Neuron (in vitro differentiated cells): ENCODE data around the gene NUP214.
"Not testable (repeated sequence)": the region's sequence is repeated elsewhere in the genome, so short reads cannot be mapped to it uniquely, and the experiment has no call there.

Source experiments
- H2AFZ ChIP-seq: one replicate; pipeline ENCODE4 v1.6.1; 2013; ENCODE audit warnings: low read depth, mild to moderate bottlenecking, inconsistent platforms, low read length, moderate library complexity
- H3K27me3 ChIP-seq: one replicate; pipeline ENCODE4 v1.6.1; 2013; ENCODE audit warnings: low read length; ENCODE audit not compliant: insufficient read depth
- H3K36me3 ChIP-seq: one replicate; pipeline ENCODE4 v1.6.1; 2013; ENCODE audit warnings: low read length; ENCODE audit not compliant: insufficient read depth
- H3K4me1 ChIP-seq: one replicate; pipeline ENCODE4 v1.6.1; 2013; ENCODE audit warnings: low read length; ENCODE audit not compliant: insufficient read depth
- H3K4me3 ChIP-seq: 2 replicates; pipeline ENCODE4 v1.5.1; 2013; ENCODE audit warnings: mild to moderate bottlenecking, low read length, moderate library complexity
- H3K9me3 ChIP-seq: one replicate; pipeline ENCODE4 v1.6.1; 2013; ENCODE audit warnings: low read length

NUP214 gene

GRCh38 chr9:131140112-131140511 lies 14.7 kb downstream of the NUP214 start:
- H3K4me1 ChIP-seq: no peaks in the 10 kb centered on the region
- H3K9me3 ChIP-seq: no peaks in the 10 kb centered on the region
- no peak overlapping the region for H3K4me3 ChIP-seq
- peaks cover 82% of the 10 kb centered on the region for H3K36me3 ChIP-seq
- H3K27me3 ChIP-seq: no peaks in the 10 kb centered on the region
- H2AFZ ChIP-seq: no peak overlapping the region

GRCh38 chr9:131140550-131140949 lies 15.2 kb downstream of the NUP214 start:
- H3K9me3 ChIP-seq: no peaks in the 10 kb centered on the region
- H2AFZ ChIP-seq: no peak overlapping the region

GRCh38 chr9:131142160-131142559 lies 16.8 kb downstream of the NUP214 start:
- Histone ChIP-seq H3K4me3 (no peak overlapping the region), H2AFZ (no peak overlapping the region), H3K9me3 (no peaks in the 10 kb centered on the region), H3K4me1 (no peaks in the 10 kb centered on the region), H3K36me3 (peaks cover 83% of the 10 kb centered on the region), H3K27me3 (no peaks in the 10 kb centered on the region)

More at GRCh38 chr9:131140550-131140949, 15.2 kb downstream of the NUP214 start:
- no peaks in the 10 kb centered on the region for H3K27me3 ChIP-seq
- H3K4me1 ChIP-seq: no peaks in the 10 kb centered on the region
- H3K36me3 ChIP-seq: peaks cover 82% of the 10 kb centered on the region
- no peak overlapping the region for H3K4me3 ChIP-seq

GRCh38 chr9:131144201-131144600 lies 18.8 kb downstream of the NUP214 start:
- Histone ChIP-seq H2AFZ (no peak overlapping the region), H3K27me3 (no peaks in the 10 kb centered on the region), H3K9me3 (no peaks in the 10 kb centered on the region), H3K4me3 (no peak overlapping the region), H3K36me3 (peaks cover 86% of the 10 kb centered on the region), H3K4me1 (no peaks in the 10 kb centered on the region)

- no peak overlapping the region for H3K4me3 ChIP-seq
- no peak overlapping the region for H2AFZ ChIP-seq
- no peaks in the 10 kb centered on the region for H3K9me3 ChIP-seq
- peaks cover 86% of the 10 kb centered on the region for H3K36me3 ChIP-seq
- H3K27me3 ChIP-seq: no peaks in the 10 kb centered on the region
- no peaks in the 10 kb centered on the region for H3K4me1 ChIP-seq
These were observed 19.9 kb downstream of the NUP214 start for GRCh38 chr9:131145245-131145644.

- Histone ChIP-seq H3K27me3 (no peaks in the 10 kb centered on the region), H2AFZ (no peak overlapping the region), H3K4me1 (no peaks in the 10 kb centered on the region), H3K9me3 (no peaks in the 10 kb centered on the region), H3K4me3 (no peak overlapping the region), H3K36me3 (peaks cover 86% of the 10 kb centered on the region)
These were observed 20.8 kb downstream of the NUP214 start for GRCh38 chr9:131146186-131146585.

GRCh38 chr9:131148276-131148675 lies 22.9 kb downstream of the NUP214 start:
- peaks cover 90% of the 10 kb centered on the region for H3K36me3 ChIP-seq
- H3K9me3 ChIP-seq: no peaks in the 10 kb centered on the region
- no peaks in the 10 kb centered on the region for H3K4me1 ChIP-seq
- H3K4me3 ChIP-seq: no peak overlapping the region
- no peaks in the 10 kb centered on the region for H3K27me3 ChIP-seq
- no peak overlapping the region for H2AFZ ChIP-seq

- Histone ChIP-seq H3K36me3 (peaks cover 94% of the 10 kb centered on the region), H3K9me3 (no peaks in the 10 kb centered on the region), H3K4me3 (no peak overlapping the region), H2AFZ (no peak overlapping the region), H3K4me1 (no peaks in the 10 kb centered on the region), H3K27me3 (no peaks in the 10 kb centered on the region)
These were observed 23.7 kb downstream of the NUP214 start for GRCh38 chr9:131148966-131149687.

GRCh38 chr9:131149688-131150053 lies 24.3 kb downstream of the NUP214 start:
- H2AFZ ChIP-seq: no peak overlapping the region
- H3K9me3 ChIP-seq: no peaks in the 10 kb centered on the region
- H3K27me3 ChIP-seq: no peaks in the 10 kb centered on the region
- no peaks in the 10 kb centered on the region for H3K4me1 ChIP-seq
- H3K36me3 ChIP-seq: peaks cover 94% of the 10 kb centered on the region
- no peak overlapping the region for H3K4me3 ChIP-seq

- Histone ChIP-seq H3K4me3 (no peak overlapping the region), H3K9me3 (no peaks in the 10 kb centered on the region), H3K4me1 (no peaks in the 10 kb centered on the region), H2AFZ (no peak overlapping the region), H3K36me3 (peaks cover 68% of the 10 kb centered on the region), H3K27me3 (no peaks in the 10 kb centered on the region)
These were observed 28.2 kb downstream of the NUP214 start for GRCh38 chr9:131153595-131153994.

- H2AFZ ChIP-seq, H3K4me1 ChIP-seq, H3K27me3 ChIP-seq, H3K9me3 ChIP-seq, H3K4me3 ChIP-seq: not testable (repeated sequence)
- H3K36me3 ChIP-seq: peaks cover 63% of the 10 kb centered on the region
These were observed 33.3 kb downstream of the NUP214 start for GRCh38 chr9:131158673-131159072.

- H3K27me3 ChIP-seq: no peaks in the 10 kb centered on the region
- no peaks in the 10 kb centered on the region for H3K9me3 ChIP-seq
- H3K4me1 ChIP-seq: no peaks in the 10 kb centered on the region
- H2AFZ ChIP-seq: no peak overlapping the region
- H3K36me3 ChIP-seq: peaks cover 67% of the 10 kb centered on the region
- H3K4me3 ChIP-seq: no peak overlapping the region
These were observed 35.2 kb downstream of the NUP214 start for GRCh38 chr9:131160416-131161112.

- Histone ChIP-seq H3K27me3 (no peaks in the 10 kb centered on the region), H2AFZ (no peak overlapping the region), H3K4me3 (no peak overlapping the region), H3K36me3 (peaks cover 66% of the 10 kb centered on the region), H3K4me1 (no peaks in the 10 kb centered on the region), H3K9me3 (no peaks in the 10 kb centered on the region)
These were observed 36.2 kb downstream of the NUP214 start for GRCh38 chr9:131161585-131161984.
